GM18519 (cell line): ENCODE results near the gene SH2D3C.
"Not testable (repeated sequence)": the region's sequence is repeated elsewhere in the genome, so short reads cannot be mapped to it uniquely, and the experiment has no call there.

ENCODE experiments used
- ATAC-seq: cut with Tn5 transposase; IDR thresholded peaks from one replicate; pipeline ENCODE4 v1.9.1; 2021; ENCODE audit warnings: mild to moderate bottlenecking, moderate library complexity; ENCODE audit not compliant: unreplicated experiment, low FRiP score

The SH2D3C gene

DNA sequence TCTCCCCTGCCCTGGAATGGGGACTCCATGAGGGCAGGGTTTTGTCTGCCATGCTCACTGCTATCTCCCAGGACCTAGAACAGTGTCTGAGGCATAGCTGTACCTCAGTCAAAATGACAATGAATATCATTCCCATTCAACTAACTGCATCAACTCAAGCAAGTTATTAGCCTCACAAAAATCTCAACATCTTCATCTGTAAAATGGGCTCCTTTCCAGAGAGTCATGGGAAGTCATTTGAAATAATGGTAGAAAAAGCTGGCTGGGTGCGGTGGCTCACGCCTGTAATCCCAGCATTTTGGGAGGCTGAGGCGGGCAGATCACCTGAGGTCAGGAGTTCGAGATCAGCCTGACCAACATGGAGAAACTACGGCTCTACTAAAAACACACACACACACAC is 9.4 kb downstream of the SH2D3C start:
- no peak for ATAC-seq

DNA sequence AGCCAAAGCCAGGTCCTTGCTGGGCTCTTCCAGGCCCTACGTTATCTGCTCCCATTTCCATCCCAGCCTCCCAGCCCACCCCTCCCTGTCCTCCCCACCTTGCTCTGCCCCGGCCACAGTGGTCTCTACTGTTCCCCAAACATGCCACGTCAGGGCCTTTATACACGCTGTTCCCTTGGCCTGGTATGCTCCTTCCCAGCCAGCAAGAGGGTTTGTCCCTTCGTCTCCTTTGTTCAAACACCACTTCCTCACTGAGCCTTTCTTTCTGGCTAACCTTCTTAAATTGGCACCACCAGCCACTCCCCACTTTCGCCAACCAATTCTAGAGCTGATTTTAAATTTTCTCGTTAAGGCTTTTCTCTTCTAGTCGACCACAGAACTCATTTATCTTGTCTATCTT is 9.8 kb downstream of the SH2D3C start:
- ATAC-seq, result no peak

DNA sequence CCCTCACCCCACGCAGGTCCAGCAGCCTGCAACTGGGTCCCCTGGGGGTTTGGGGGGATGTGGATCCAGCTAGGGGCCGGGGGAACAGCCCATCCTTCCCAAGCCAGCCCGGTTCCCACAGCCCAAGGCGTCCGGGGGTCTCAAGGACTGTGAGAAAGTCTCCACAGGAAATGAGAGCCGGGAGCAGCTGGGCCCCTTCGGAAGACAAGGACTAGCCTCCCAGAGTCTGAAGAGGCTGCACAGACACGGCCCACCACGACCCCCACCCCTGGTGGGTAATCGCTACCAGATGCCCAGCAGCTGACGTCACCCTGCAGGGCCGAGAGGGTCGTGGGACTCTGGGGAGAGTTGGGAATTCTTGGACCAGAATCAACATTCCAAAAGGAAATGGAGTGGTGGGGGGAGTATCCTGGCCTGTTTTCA is 10.5 kb downstream of the SH2D3C start:
- ATAC-seq, result no peak

DNA sequence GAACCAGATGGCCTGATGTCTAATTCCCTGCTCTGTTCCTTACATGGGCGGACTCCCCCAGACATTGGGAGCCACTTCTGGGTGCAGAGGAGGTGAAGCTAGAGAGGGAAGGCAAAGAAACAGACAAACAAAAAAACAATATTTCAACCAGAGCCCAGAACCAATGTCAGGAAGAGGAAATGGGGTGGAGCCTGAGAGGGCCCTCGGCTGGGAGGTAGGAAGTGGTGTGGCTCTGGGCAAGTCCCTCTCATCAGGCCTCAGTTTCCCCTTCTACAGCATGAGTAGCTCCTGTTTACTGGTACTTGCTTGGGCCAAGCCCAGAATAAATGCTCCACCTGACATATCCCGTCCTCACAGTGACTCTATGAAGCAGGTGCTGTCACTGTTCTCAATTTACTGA is 11.1 kb downstream of the SH2D3C start:
- no peak for ATAC-seq

DNA sequence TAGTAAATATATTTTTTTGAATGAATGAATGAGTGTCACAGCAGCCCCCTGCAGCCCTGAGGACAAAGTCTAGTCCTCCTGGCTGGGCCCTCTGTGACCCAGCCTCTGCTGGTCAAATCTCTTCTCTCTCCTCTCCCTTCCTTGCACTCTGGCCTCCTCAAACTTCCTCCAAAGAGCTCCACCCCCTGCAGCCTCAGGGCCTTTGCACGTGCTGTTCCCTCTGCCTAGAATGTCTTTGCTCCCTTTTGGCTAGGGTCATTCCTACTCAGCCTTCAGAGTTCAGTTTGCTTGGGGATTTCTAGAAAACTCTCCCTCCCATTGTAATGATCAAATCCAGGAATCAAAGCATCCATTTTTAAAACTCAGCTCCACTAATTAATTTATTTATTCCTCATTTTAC is 13.0 kb downstream of the SH2D3C start:
- no peak for ATAC-seq

DNA sequence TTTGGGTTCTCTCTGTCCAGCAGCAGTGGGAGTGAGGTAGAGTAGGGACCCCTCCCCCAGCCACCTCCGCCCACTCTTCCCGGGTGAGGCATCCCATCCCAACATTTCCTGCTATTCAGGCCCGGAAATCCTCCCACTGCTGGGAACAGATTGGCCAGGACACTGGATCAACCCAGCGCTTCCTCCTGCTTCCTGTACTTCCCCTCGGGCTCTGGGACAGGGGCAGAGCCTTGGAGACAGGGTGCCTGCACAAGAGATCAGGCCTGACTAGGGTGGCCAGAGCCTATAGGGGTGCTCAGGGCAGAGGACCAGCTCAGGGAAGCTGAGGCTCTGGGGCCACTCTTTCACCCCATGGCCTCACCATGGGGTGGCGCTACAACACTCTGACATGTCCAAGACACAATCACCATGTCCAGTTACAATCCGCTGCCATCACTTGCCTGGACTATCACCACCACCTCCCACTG is 14.5 kb downstream of the SH2D3C start:
- no peak for ATAC-seq

DNA sequence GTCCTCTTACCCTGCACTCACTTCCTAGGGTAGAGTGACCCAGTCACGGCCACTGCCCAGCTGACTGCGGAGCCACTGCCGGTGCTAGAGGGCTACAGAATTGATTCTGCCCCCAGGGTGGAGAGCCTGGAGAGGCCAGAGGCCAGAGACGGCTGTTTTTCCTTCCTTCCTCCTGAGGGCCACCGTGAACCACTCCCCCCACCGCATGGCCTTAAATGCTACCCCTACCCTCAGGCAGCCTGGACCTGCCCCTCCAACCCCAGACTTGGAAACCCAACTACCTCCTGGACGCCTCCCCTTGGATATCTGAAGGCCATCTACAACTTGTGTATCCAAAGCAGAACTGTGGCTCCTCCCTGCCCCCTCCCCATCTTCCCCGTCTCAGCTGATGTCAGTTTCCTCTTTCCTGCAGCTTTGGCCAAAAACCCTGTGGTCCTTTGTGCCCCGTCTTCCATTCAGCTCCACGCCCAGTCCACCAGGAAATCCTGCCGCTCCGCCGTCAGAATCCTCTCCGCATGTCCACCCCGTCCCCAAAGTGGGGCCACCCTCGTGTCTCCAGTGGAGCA is 16.3 kb downstream of the SH2D3C start:
- no peak for ATAC-seq

DNA sequence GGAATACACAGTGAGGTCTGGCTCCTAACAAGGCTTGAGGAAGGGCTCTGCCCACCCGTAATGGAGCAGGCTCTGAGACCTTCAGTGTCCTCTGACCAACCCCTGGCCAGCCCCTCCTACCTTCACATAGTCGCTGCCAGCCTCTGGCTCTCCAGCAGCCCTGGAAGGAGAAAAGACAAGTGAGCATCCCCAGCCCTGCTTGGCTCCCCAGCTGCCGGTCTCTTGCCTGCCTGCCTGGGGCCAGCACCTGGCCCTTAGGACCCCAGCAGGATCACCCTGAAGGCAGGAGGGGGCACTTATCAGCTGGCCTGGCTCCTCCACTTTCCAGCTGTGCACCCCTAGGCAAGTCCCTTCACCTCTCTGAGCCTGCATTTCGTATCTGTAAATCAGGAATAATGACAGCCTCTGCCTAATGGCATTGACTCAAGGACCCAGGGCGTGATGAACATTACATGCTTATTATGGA is 16.9 kb downstream of the SH2D3C start:
- ATAC-seq, result no peak

DNA sequence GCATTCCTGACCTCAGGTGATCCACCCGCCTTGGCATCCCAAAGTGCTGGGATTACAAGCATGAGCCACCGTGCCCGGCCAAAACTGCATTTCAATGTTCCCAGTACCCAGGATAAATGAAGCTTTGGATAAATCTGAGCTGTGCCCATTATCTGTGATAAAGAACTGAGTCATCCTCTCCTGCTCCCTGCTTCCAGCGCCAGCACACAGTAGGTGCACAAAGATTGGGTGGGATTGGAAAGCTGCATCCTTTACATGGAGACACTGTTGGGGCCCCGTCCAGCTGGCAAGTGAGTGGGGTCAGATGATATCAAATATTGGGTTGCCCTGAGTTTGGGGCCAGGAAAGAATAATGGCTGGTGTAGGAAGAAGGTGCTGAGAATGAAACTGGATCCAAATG is 17.4 kb downstream of the SH2D3C start:
- ATAC-seq, result no peak

DNA sequence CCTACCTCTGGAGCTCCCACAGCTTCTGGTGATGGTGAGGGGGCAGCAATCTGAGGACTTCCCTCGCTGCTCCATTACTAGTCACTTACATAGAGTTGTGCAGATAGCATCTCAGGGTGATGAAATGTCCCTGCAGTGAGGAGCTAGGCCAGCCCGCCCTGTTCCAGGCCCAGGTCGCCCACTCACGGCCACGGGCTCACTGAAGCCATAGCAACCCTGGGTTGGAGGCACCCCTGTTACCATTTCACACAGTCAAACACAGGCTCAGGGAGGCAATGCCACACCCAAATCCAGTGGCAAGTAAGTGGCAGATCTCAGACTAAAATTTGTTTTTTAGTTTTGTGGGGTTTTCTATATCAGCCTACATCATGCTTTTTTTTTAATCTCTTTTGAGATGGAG is 19.6 kb downstream of the SH2D3C start:
- ATAC-seq, result no peak

DNA sequence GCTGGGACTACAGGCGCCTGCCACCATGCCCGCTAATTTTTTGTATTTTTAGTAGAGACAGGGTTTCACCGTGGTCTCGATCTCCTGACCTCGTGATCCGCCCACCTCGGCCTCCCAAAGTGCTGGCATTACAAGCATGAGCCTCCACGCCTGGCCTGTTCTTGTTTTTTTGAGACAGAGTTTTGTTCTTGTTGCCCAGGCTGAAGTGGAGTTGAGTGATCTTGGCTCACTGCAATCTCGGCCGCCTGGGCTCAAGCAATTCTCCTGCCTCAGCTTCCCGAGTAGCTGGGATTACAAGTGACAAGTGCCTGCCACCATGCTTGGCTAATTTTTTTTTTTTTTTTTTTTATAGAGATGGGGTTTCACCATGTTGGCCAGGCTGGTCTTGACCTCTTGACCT is 21.7 kb downstream of the SH2D3C start:
- not testable (repeated sequence) for ATAC-seq

DNA sequence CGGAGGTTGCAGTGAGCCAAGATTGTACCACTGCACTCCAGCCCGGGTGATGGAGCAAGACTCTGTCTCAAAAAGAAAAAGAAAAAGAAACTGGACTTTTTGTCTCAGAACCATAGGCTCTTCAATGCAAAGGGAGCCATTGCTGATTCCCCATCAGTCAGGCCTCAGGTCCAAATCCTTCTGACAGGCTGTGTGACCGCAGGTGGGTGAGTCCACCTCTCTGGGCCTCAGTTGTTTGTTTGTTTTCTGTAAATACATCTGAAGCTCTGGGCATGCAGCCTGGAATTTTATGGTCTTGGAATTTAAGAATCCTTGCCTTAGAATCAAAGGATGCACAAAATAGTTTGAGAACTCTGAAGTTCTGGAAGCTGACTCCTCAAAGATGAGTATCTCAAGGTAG is 22.2 kb downstream of the SH2D3C start:
- no peak for ATAC-seq

DNA sequence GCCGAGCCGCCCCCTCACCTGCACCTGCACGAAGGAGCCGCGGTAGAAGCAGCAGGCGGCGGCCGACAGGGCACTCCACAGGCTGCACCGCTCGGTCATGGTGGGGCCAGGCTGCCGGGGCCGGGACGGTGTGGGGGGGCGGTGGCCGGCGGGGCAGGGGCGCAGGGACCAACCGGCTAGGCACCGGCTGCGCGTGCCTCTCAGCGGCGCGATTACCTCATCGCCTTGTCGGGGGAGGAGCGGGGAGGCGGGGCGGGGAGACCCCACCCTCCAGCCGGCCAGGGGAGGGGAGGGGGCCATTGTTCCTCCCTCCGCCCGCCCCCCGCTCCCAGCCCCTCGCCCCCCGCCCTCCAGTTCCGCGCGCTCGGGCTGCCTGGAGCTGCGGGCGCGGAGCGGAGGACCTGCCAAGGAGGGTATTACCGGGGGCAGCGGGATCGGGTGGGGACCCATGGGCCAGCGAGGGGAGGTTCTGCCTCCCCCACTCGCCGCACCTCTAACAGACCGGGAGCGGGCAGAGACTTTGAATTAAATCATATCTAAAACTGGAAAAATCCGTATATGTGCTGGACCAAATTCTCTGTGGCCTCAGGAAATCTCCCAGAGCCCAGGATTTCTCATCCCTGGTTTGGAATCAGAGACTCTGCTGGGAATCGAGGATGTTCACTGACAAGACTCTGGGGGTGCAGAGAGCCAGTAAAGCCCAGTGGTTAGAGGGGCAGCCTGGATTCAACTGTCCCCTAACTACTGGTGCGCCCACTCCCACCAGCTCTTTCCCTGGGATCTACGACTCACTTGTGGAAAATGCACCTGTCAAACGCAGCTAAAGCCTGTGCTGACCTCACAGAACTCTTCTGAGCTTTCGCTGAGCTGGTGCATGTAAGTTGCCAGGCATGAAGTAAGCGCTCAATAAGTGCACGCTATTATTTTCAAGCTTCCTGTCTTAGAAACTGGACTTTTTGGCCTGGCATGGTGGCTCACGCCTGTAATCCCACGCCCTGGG is 23.1 kb downstream of the SH2D3C start:
- no peak for ATAC-seq

DNA sequence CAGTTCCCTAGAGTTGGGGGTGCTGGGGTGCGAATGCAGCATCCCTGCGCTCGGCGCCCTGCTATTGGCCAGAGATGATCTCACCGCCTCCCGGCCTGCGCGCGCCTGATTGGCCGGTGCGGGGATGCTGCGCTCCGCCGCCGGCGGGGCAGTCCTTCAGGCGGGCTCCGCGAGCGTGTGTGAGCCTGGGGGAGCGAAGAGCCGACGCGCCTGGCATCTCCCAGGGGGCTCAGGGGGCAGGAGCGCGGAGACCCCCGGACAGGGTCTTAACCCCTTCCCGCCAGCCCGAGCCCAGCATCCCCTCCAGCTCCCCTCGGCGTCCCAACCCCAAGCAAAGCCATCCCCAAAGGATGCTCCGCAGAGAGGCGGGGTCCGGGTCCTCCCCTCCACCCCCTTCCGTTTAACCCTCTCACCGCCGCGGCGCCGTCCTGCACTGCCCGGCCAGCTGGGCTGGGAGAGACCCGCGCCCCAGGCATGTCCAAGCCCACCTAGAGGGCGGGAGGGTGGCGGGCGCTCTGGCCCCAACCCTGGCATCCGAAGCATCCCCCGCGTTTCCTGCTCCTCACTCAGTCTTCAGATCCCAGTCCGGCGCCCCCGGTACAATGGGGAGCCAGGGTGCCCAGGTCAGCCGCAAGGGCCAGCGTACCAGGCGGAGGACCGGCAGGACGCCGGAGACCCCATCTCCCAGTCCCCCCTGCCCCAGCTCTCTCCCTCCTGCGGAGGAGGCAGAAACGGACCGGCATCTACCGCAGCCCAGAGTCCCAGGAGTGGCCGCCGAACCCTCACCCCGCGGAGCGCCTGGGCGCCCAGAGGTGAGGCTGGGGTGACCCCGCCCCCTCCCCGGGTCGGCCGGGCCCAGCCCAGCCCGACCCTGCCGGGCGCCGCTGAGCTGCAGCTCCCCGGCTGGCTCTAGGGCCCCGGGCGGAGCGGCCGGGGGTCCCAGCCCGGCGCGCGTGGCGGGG is 24.1 kb downstream of the SH2D3C start:
- ATAC-seq, result no peak

DNA sequence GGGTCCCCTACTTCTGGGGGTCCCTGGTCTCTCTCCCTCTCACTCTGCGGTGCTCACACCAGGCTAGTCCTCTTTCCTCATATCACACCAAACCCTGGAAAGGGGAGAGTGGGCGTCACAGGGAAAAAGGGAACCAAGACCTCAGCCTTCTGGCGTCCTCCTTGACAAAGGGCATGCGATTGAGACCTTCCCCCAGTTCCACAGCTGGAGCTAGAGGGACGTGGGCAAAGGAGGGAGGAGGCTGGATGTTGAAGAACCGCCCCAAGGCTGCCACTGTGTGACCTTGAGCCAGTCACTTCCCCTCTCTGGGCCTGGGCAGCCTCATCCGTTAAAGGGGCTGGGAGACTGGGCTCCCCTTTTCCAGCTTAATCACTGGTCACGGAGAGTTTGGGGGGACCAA is 24.8 kb downstream of the SH2D3C start:
- no peak for ATAC-seq

DNA sequence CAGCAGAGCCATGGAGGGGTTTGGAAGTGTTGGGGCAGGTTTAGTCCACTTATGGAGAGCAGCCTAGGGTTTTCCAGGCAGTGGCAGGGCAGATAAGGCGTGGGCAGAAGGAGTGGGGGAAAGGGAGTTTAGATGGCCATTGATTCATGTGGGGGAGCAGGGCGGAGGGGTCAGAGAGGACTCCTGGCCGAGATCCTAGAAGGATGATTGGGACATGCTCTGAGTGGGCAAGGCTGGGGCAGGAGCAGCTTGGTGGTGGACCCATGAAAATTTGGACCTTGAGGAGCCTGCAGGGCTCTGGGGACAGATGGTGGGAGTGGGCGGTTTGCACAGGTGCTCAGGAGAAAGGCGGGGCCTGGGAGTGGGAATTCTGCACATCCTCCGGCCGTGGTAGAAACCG is 25.3 kb downstream of the SH2D3C start:
- no peak for ATAC-seq

DNA sequence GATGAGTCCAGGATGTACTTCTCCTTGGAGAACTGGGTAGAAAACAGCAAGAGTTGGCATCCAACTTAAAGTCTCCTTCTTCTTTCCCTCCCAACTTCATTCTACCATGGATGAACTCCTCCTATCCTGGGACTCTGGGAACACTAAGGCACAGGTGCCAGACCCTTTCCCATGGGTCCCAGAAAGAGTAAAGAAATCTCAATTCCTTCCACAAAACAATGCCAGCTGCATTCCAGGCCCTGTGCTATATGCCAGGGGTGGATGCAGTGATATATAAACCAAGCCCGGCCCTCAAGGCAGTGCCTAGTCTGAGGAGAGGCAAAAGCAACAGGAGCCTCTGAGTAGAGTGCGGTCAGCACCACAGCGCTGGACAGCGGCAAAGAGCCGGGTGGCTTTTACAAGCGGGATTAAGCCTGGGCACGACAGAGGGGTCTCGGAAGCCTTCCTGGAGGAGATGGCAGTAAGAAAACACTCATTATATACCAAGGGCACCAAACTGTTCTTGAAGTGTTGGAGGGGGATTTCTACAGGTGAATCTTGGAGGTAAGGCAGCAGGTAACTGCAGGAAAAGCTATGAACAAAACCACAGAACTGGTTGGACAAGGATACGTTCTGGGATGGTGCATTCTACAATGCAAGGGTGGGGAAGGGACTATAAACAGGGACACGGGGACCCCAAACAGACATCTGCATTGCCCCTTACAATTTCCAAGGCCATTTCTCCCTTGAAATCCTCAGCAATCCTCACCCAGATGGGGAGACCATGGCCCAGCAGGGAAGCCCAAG is 27.0 kb downstream of the SH2D3C start:
- ATAC-seq, result no peak

DNA sequence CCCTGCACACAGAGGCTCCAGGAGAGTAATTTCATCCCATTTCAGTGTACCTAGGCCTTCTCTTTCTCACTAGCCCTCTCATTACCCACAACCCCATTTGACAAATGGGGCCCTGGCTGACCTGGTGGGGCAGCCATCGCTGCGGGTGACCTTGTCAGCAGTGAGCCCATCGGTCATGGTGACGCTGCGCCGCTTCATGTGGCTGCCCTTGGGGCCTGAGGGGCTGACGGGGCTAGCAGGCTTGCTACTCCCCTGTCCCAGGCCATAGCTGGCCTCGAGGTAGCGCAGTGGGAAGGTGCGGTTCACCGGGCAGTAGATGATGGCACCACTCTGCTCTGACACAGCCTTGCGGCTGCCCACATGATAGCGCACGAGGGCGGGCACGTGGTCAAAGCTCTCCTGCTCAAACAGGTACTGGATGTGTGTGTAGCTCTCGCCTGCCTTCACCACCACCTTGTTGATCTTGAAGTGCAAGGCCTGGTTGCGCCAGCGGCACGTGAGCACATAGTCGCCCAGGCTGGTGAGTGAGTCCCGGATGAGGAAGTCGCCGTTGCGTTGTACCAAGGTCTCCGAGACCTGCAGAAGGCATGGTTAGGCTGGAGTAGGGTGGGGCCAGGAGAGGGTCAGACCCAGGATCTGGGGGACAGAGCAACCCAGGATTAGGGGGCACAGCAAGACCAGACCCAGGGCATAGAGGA is 29.2 kb downstream of the SH2D3C start:
- no peak for ATAC-seq

DNA sequence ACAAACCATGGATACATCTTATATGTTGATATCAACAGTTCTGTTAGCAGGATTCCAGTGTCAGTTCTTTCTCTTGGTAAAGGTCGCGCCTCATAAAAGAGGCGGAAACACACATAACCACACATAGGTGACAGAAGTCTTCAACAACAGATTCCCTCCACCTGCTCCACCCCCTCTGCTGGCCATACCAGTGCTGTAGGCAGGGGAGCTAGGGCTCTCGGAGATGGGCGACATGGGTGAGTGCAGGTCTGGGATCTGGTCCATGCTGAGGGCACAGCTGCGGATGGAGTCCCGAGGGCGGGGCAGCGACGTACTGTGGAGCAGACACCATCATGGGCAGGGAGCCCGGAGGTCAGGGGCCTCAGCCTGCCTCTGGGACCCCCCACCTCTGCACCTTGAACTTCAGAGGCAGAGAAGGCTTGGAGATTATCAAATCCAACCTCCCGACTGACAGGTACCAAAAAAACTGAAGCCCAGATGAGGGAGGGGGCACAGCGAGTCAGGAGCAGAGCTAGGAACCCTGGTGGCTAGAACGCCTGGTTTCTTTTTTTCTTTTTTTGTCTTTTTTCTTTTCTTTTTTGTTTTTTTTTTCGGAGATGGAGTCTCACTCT is 31.4 kb downstream of the SH2D3C start:
- no peak for ATAC-seq
